Superior temporal gyrus (tissue), 1 donor: ENCODE data around the gene CAMSAP1.
"Not testable (repeated sequence)": the region's sequence is repeated elsewhere in the genome, so short reads cannot be mapped to it uniquely, and the experiment has no call there.

Experiments
- DNase-seq: peaks from one replicate; pipeline ENCODE4 v3.0.0-alpha.2; 2016; ENCODE audit errors: extremely low spot score

CAMSAP1 gene

DNA sequence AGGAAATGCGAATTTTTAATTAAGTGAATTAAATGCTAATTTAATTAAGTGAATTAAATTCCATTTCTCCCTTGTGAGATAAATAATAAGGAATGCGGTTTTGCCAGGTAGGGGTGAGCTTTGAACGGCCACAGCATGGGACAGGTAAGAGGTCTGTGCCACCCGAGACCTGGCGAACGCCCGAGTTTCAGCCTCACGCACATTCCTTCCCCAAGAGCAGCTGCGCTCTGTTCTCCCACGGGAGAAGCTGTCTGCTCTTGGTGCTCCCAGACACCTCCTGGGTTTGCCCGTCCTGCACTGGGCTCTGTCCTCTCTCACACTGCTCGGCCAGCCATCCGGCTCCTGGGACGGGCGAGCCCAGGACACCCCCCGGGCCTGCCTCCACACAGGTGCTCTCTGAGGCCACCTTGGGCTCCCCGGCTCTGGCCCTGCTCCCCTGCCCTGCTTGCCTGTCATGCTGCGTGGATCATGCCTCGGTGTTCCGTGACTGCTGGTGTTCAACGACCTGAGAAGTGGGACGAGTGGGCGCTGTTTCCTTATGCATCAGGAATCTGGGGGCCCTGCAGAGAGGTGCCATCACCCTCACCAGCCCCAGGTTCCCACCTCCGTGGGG, 13.7 kb upstream of the CAMSAP1 start:
- no peak for DNase-seq

DNA sequence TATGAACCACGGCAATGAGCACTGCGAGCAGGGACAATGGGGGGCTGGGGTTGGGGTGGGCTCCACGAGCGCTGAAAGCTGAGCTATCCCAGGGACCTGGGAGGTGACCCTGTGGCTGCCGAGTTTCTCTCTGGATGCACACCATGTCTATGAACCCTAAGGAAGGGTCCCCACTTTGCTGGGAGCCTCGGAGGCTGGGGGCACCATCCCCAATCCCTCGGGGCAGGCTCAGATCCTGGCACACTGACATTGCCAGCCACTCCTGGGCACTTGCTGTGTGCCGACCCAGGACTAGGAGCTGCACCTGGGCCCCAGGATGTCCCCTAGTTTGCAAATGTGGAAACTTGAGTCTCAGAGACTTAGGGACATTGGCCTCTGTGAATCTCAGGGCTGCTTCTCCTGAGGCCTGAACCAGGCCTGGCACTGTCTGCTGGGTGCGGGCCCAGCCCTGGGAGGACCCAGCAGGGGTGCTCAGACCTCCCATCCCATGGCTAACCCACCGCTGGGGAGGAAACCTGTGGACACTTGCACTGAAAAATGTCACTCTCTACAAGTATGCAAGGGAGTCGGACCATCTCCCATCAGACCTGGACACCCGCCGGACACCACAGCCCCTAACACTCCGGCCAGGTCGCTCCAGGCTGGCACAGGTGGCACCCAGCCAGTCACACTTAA, 13.0 kb upstream of the CAMSAP1 start:
- DNase-seq: no peak

DNA sequence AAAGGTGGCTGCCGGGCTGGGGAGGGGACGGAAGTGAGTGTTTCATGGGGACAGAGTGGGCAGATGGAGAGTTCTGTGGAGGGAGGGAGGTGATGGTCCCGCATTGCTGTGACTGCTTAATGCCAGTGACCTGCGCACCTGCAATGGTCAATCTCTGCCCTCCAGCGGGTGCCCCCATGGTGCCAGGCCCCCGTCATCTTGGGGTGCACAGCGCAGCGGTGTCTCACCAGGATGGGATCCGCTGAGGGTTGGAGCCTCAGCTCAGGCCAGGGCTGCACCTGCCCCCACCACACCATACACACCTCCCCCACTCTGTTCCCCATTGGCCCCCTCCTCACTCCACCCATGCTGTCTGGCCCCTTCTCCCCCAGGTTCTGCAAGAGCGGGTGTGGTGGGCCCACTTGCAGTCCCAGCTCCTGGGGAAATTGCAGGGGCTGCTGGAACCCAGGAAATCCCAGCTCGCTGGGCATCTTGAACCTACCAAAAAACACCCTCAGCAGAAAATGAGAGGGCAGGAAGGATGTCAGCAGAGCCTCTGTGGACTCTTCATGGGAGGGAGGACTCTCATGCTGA, 12.1 kb upstream of the CAMSAP1 start:
- DNase-seq: no peak

DNA sequence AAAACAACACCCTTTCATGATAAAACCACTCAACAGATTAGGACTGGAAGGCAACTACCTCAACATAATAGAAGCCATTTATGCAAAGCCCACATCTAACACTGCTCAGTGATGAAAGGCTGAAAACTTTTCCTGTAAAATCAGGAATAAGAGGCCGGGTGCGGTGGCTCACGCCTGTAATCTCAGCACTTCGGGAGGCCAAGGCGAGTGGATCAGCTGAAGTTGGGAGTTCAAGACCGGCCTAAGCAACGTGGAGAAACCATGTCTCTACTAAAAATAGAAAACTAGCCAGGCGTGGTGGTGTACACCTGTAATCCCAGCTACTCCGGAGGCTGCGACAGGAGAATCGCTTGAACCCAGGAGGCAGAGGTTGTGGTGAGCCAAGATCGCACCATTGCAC, 8.9 kb upstream of the CAMSAP1 start:
- DNase-seq: not testable (repeated sequence)

DNA sequence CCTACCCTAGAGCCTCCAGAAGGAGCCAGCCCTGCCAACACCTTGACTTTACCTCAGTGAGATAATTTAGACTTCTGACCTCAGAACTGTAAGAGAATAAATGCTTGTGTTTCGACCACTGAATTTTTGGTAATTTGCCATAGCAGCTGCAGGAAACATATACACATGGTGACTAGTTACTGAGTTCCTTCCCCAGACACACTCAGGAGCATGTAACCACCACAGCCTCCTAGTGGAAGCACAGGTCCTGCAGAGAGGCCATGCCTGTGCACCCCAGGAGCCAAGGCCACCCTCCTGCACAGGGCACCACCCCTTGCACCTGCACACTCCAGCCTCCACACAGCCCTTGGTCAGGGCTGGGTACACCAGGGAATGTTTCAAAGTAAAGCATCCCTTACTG, 7.6 kb upstream of the CAMSAP1 start:
- no peak for DNase-seq

DNA sequence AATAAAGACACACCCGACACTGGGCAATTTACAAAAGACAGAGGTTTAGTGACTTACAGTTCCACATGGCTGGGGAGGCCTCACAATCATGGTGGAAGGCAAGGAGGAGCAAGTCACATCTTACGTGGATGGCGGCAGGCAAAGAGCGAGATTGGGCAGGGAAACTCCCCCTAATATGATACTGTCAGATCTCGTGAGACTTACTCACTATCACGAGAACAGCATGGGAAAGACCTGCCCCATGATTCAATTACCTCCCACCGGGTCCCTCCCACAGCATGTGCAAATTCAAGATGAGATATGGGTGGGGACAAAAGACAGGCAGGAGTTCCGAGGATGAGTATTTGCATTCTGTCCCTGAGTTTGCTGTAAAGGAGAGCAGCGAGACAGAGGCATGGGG, 3.9 kb upstream of the CAMSAP1 start:
- DNase-seq: not testable (repeated sequence)

DNA sequence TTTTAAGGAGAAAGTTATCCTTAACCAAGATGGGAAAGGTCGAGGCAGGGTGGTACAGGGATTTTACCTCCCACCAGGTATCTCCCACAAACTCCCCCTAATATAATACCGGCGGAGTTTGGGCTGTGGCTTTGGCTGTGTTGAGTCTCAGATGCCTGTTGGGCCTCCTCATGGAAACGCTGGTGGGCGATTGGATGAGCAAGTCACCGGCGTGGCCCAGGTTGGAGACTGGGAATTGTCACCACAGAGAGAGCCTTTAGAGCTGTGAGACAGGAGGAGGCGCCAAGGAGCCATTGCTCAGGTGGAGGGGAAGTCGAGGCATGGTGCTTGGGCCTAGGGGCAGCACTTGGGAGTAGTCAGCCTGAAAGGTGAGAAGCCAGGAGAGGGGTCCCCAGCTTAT, 3.4 kb upstream of the CAMSAP1 start:
- DNase-seq: no peak

DNA sequence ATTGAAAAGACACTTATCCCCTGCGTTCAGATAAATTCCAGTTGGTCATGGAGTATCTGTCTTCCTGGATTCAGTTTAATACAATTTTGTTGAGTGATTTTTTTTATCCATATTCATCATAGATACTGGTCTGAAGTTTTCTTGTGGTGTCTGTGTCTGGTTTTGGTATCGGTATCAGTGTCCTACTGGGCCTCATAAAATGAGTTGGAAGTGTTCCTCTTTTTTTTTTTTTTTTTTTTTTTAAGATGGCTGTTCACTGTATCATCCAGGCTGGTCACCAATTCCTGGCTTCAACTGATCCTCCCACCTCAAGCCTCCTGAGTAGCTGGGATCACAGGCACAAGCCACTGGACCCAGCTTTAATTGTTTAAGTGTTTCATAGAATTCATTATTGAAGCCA, 2.9 kb upstream of the CAMSAP1 start:
- no peak for DNase-seq

DNA sequence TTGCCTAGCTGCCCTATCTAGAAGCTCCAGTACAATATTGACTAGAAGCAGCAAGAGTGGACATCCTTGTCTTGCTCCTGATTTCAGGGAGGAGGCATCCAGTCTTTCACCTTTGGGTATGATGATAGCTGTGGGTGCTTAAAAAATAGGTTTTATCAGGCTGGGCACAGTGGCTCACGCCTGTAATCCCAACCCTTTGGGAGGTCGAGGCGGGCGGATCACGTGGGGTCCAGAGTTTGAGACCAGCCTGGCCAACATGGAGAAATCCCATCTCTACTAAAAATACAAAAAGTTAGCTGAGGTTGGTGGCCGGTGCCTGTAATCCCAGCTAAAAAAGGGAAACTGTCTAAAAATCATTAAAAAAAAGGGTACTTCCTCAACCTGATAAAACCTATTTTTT, 2.0 kb upstream of the CAMSAP1 start:
- DNase-seq: no peak

DNA sequence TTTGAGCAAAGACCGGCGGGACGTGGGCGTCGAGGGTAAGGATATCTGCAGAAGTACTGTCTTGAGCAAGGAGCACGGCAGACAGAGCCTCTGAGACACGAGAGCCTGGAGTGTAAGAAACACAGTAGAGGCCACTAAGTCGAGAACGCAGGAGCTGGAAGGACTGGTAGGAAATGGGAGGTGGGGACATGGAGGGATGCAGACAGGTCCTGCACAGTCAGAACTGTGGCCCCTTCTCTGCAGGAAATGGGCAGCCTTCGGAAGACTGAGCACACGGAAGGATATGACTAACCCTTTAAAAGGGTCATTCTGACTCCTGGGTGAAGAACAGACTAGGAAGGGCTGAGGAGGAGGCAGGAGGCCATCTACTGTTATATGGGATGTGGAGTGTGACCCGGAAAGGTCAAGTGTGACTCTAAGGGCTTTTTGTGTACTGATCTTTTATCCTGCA, 1.4 kb upstream of the CAMSAP1 start:
- DNase-seq: no peak

DNA sequence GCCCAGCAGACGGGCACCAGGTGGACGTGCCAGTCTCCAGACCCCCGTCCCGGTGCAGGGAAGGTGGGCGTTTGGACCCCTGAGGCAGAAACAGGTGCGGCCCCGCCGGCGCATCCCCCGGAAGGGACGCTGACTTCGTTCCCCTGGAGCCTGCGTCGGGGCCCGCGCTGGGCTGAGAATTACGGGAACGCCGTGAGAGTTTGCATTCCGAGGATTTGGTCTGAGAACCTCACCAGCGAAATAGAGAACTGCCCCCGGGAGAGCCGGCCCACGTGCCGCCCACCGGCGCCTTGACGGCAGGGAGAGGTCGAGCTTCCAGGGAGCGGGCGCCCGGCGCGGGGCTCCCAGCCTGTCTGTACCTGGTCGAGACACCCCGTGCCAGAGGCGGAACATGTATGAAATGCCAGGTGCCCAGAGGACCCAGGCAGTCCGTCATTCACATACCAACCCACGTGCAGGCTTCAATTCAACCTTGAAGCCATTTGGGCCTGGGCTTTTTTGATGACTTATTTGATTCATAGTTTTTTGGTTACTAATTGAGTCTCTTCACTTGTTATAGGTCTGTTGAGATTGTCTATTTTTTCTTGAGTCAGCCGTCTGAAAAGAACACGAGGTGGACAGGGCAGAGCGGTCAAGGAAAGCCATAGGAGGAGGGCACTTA, 877 bp upstream of the CAMSAP1 start:
- DNase-seq: no peak

DNA sequence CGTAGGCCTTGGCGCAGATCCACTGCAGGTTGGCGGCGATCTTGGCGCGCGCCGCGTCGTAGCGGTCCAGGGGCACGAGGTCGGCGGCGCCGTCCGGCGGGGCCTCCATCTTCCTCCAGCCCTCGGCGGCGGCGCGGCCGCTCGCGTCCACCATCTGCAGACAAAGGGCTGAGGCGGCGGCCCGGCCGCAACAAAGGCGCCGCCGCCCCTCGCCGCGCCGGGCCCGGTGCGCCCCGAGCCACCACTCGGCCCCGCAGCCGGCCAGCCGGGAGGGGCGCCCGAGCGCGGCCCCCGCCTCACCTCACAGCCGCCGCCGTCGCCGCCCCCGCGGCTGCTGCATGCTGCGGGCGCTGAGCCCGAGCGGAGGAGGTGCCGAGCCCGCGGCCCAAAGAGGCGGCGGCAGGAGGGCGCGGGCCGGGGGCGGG, 328 bp downstream of the CAMSAP1 start:
- DNase-seq: no peak

DNA sequence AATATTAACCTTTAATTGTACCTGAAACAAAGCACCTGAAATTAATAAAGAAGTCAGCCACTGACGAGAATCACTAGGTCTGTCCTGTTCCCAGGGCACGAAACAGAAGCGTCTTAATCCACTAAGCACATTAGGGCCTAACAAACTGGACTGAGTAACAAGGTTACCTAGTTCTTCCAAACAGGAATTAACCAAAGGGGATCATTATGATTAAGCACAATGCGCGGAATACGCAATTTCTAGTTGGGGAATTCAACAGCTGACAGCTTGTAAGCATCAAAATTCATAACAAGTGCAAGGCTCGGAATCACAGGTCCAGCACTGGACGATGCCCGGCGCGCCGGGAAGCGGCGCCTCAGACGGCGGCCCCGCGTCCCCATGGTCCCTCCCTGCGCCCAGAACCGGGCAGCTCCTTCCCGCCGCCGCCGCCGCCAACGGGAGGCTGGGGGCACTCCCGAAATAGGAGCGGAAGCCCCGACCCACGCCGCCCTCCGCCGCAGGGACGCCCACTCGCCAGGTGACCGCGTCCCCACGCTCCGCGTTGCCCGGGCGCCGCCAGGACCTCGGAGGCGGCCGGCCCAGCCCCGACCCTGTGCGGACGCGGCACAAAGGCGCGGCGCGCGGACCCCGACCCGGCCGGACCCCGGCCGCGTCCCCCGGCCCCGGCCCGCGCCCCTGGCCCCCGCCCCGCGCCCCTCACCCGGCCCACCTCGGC, 898 bp downstream of the CAMSAP1 start:
- DNase-seq: peak; percentile 69

DNA sequence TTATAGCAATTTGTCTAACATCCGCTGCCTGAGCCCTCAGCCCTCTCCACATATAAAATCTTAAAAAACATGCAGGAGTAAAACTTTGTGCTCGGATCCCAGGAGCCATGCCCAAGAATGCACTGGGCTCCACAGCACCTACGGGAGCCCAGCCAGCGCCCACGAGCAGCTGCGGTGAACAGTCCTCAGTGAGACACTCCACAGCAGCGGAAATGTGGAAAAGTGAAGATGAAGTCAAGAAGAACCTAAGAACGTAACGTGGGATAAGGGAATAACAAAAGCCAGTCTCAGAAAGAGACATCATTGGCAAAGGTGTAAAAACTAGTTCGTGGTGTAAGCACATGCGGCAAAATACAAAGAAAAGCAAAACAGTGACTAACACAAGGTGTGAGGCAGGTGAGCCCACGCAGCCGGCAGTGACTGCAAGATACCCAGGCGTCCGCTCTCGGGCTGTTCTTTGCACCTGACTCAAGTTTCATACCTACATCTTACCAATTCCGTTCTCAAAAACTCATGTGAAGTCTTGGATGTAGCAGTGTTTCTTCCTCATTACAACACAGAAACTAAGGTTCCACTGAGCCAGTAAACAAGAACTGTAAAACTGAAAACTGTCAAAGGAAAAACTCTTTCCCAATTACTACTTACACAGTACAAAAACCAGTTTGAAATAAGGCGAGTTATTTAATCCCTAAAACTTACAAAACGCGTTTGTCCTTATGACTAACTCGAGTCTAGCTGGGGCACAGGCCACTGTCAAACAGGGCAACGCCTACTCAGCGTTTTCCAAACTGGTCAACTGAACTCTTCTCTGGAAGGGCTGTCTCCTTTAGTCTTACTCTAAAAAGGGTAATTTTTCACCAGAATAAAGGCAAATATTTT, 1.7 kb downstream of the CAMSAP1 start:
- DNase-seq: peak; percentile 66

DNA sequence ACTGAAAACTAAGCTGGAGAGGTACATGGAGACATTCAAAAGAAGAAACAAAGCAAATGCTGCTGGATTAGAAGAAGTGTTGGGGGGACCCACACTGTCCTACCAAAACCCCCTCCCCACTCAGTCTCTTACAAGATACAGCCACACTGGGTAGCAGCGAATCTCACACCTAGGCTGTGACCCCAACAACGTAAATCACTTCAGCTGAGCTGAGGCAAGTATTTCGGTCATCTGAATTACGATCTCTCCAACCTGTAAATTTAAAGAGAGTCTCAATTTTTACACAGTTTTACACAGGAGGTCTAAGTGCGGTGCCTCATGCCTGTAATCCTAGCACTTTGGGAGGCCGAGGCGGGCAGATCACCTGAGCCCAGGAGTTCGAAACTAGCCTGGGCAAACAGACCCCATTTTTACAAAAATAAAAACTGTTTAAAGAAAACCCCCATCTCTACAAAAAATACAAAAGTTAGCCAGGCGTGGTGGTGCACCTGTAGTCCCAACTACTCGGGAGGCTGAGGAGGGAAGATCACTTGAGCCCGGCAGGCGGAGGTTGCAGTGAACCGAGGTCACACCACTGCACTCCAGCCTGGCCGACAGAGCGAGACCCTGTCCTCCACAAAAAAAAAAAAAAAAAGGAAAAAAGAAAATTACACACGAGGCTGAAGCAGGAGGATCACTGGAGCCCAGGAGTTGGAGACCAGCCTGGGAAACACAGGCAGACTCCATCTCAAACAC, 3.4 kb downstream of the CAMSAP1 start:
- no peak for DNase-seq

DNA sequence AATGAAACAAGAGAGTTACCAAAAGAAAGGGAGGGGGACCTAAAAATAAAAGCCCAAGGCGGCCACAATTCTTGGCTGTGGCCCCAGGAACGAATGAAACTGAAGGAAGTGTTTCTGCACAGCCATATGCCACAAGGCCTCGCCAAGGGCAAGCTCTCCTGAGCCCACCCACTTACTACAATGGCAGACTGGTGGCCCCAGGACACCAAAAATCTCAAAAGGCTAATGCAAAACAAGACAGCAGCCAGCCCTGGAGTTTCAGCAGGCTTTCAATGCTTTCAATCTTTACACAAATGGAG, 4.0 kb downstream of the CAMSAP1 start:
- DNase-seq: no peak

DNA sequence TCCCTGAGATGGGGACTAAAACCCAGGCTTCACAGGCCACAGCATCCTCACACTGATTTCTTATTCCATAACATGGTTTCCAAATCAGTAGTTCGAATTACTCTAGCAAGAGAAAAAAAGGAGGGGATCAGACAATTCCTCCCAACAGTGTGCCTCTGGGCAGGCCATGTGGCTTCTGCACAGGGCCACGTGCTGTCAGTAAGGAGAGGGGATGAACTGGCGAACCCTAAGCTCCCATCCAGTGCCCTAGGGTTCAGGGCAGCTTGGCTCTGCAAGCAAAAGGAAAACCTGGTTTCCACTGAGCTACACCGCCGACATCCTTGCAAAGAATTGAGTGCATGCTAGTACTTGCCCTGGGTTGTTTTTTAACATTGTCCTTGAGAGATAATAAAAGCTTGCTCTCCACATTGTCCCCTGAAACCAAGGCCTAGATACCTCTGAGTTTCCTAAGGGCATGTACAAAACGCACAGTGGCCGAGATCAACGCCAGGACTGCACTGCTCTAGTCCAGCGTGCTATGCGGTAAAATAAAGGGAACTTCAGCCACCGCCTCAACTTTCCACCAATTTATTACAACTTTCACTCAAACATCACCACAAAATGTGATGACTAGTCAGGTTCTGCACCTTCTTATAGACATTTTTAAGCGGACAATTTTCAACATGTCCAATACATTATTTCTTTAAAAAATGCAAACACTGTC, 4.5 kb downstream of the CAMSAP1 start:
- DNase-seq: no peak

DNA sequence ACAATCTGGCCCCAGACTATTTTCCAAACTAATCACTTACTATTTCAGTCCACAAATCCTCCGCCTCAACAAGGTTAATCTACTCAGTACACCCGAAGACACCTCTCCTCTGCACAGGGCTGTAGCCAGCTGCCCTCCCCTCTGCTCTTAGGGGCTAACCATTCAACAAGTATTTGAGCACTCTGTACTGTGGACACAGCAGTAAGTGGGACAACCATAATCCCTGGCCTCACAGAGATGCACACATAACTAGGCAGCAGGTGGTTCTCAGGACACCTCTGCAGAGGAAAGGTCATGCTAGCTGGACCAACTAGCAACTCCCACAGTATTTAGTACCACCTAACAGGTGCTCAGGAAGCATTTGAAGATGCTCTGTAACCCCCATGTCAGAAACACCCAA, 5.5 kb downstream of the CAMSAP1 start:
- no peak for DNase-seq

DNA sequence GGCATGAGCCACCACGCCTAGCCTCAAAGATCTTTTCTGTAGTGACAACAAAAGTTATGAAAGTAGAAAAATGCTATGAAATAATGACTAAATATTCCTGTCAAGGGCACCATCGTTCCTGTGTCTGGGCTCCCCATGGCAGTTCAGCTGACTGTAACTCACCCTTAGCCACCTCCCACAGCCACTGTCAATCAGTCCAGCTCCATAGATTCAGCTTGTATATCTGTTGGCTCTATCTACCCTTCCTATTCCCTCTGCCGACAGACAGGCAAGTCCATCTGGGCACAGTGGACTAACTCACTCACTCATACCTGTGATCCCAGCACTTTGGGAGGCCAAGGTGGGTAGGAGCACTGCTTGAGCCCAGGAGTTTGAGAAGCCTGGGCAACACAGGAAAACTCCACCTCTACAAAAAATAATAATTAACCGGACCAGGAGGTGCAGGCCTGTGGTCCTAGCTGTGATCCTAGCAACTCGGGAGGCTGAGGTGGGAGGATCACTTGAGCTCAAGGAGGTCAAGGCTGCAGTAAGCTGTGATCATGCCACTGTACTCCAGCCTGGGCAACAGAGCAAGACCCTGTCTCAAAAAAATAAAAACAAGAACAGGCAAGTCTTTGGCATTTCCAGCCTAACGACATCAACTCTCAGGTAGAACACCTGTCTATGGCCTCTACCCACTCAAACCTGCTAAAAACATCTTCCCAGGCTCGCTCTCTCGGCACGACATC, 6.2 kb downstream of the CAMSAP1 start:
- DNase-seq: no peak
